Endodermal cell (in vitro differentiated cells): ENCODE results near the gene DPP10. TPM values are rescaled to one million over a fixed set of nuclear protein-coding genes. Genes with fewer than 3 reads are reported as not detected.
A peak's percentile ranks its signal among the peaks of the same experiment; 100 is the strongest.

Experiments used
- DNase-seq: peaks from one replicate; pipeline ENCODE4 v3.0.0-alpha.2; 2017
- H3K27ac ChIP-seq: 2 replicates; pipeline ENCODE4 v1.5.1; 2013; ENCODE audit warnings: mild to moderate bottlenecking, low read depth, low read length, moderate library complexity
- H3K27me3 ChIP-seq: 2 replicates; pipeline ENCODE4 v1.6.1; 2013; ENCODE audit warnings: mild to moderate bottlenecking, low read length, moderate library complexity; ENCODE audit not compliant: insufficient read depth, control insufficient read depth, poor library complexity, severe bottlenecking
- H3K36me3 ChIP-seq: 2 replicates; pipeline ENCODE4 v1.7.0; 2013; ENCODE audit warnings: mild to moderate bottlenecking, low read length, moderate library complexity; ENCODE audit not compliant: control insufficient read depth, insufficient read depth
- H3K4me1 ChIP-seq: one replicate; pipeline ENCODE4 v1.7.0; 2013; ENCODE audit warnings: low read length; ENCODE audit not compliant: control insufficient read depth, insufficient read depth
- H3K4me3 ChIP-seq: 2 replicates; pipeline ENCODE4 v1.5.1; 2013; ENCODE audit warnings: mild to moderate bottlenecking, low read length, moderate library complexity
- H3K9ac ChIP-seq: 2 replicates; pipeline ENCODE4 v1.6.1; 2013; ENCODE audit warnings: mild to moderate bottlenecking, low read length, moderate library complexity; ENCODE audit not compliant: poor library complexity, severe bottlenecking; ENCODE audit errors: extremely low read depth
- H3K9me3 ChIP-seq: 2 replicates; pipeline ENCODE4 v1.6.1; 2013; ENCODE audit warnings: mild to moderate bottlenecking, low read length, moderate library complexity; ENCODE audit not compliant: control insufficient read depth
- H3K27ac Mint-ChIP-seq: 2 replicates; pipeline ENCODE4 v1.8.0; 2020; ENCODE audit warnings: mixed read lengths
- H3K27me3 Mint-ChIP-seq: 2 replicates; pipeline ENCODE4 v1.8.0; 2021; ENCODE audit warnings: mild to moderate bottlenecking, mixed read lengths; ENCODE audit not compliant: insufficient read depth
- H3K36me3 Mint-ChIP-seq: 2 replicates; pipeline ENCODE4 v1.8.0; 2020; ENCODE audit warnings: low read depth, mixed read lengths
- H3K4me1 Mint-ChIP-seq: 2 replicates; pipeline ENCODE4 v1.8.0; 2020; ENCODE audit warnings: mixed read lengths
- H3K4me3 Mint-ChIP-seq: 2 replicates; pipeline ENCODE4 v1.8.0; 2020; ENCODE audit warnings: mild to moderate bottlenecking, moderate library complexity, mixed read lengths
- H3K9me3 Mint-ChIP-seq: 2 replicates; pipeline ENCODE4 v1.8.0; 2020; ENCODE audit warnings: mild to moderate bottlenecking, mixed read lengths
- WGBS, 2 experiments: methylation state at CpG; one replicate each; pipeline versions ENCODE4 v1.1.5 to v1.1.7; 2013; ENCODE audit warnings: missing lambda C conversion rate in 2 of 2, mixed read lengths in 1 of 2; ENCODE audit not compliant: insufficient coverage in 1 of 2, insufficient read length in 1 of 2; 5-methylcytosine and 5-hydroxymethylcytosine counted together
- total RNA-seq, 2 donors: library from RNA; stranded (reverse); fragmentation: NEBNext Ultra II Directional in 1 of 2; extraction: Animal tissue kit (Norgen Biotek cat#: 25700) in 1 of 2; gene quantifications; 2 replicates in 1 of 2; 3 replicates in 1 of 2; pipeline ENCODE4 v1.2.1, GENCODE V29; 2021
- TF ChIP-seq, protein P1 (sequence below): fragments of 200-600 bp; sonication (generic); conservative IDR thresholded peaks from 2 replicates; pipeline ENCODE4 v1.5.0; 2021; ENCODE audit warnings: antibody characterized with exemption, mild to moderate bottlenecking

Gene DPP10
- total RNA-seq, 2 donors from 2014 or later: 8.2 to 19.2 TPM

GRCh38 chr2:114577657-114578056 is 135.2 kb downstream of the DPP10 start:
- Histone ChIP-seq H3K36me3 (no peaks in the 10 kb centered on the region), H3K9ac (no peak overlapping the region), H3K27ac (no peak overlapping the region), H3K4me3 (no peak overlapping the region), H3K27me3 (no peaks in the 10 kb centered on the region), H3K9me3 (no peaks in the 10 kb centered on the region), H3K4me1 (no peaks in the 10 kb centered on the region)
- H3K4me1 Mint-ChIP-seq: peaks cover 5% of the 10 kb centered on the region
- DNase-seq: no peak
- no peak overlapping the region for H3K27ac Mint-ChIP-seq
- H3K36me3 Mint-ChIP-seq: no peaks in the 10 kb centered on the region
- TF ChIP-seq, protein P1, sequence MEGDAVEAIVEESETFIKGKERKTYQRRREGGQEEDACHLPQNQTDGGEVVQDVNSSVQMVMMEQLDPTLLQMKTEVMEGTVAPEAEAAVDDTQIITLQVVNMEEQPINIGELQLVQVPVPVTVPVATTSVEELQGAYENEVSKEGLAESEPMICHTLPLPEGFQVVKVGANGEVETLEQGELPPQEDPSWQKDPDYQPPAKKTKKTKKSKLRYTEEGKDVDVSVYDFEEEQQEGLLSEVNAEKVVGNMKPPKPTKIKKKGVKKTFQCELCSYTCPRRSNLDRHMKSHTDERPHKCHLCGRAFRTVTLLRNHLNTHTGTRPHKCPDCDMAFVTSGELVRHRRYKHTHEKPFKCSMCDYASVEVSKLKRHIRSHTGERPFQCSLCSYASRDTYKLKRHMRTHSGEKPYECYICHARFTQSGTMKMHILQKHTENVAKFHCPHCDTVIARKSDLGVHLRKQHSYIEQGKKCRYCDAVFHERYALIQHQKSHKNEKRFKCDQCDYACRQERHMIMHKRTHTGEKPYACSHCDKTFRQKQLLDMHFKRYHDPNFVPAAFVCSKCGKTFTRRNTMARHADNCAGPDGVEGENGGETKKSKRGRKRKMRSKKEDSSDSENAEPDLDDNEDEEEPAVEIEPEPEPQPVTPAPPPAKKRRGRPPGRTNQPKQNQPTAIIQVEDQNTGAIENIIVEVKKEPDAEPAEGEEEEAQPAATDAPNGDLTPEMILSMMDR: no peak
- H3K27me3 Mint-ChIP-seq: no peaks in the 10 kb centered on the region
- no peak overlapping the region for H3K4me3 Mint-ChIP-seq
- 92 to 96% methylated on average over 2 of the region's 2 CpGs for WGBS, 2 experiments
- no peaks in the 10 kb centered on the region for H3K9me3 Mint-ChIP-seq

DNA sequence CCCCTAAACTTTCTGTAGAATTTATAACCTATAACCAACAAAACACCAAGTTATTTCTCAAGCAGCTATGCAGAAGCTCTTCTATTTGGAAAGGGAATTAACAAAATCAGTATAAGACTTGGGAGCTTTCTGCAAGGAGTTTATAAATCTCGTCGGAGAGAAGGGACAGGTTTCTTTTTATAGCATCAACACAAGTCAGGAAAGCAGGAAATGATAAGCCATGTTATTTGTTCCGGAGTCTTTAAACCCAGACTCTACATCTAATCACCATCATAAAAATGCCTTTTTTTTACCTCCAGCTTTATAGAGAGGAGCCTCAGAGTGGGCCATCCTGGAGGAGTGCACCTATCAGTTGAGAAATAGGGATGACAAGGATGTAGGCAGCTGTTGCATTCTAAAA is 137.1 kb downstream of the DPP10 start:
- no peak overlapping the region for H3K9ac ChIP-seq
- no peaks in the 10 kb centered on the region for H3K27me3 ChIP-seq
- Mint-ChIP-seq H3K4me3 (no peak overlapping the region), H3K27ac (no peak overlapping the region), H3K27me3 (no peaks in the 10 kb centered on the region), H3K36me3 (no peaks in the 10 kb centered on the region), H3K9me3 (no peaks in the 10 kb centered on the region), H3K4me1 (peaks cover 5% of the 10 kb centered on the region)
- H3K27ac ChIP-seq: peak overlapping the region; percentile 61
- no peaks in the 10 kb centered on the region for H3K4me1 ChIP-seq
- H3K36me3 ChIP-seq: no peaks in the 10 kb centered on the region
- H3K4me3 ChIP-seq: no peak overlapping the region
- H3K9me3 ChIP-seq: no peaks in the 10 kb centered on the region
- WGBS, 2 experiments: 86 to 95% methylated on average over 2 to 3 of the region's 3 CpGs
- TF ChIP-seq, protein P1: no peak
- DNase-seq: no peak

GRCh38 chr2:114580691-114581090 is 138.2 kb downstream of the DPP10 start:
- Histone ChIP-seq H3K4me1 (no peaks in the 10 kb centered on the region), H3K9me3 (no peaks in the 10 kb centered on the region), H3K27me3 (no peaks in the 10 kb centered on the region), H3K27ac (no peak overlapping the region), H3K4me3 (no peak overlapping the region), H3K36me3 (no peaks in the 10 kb centered on the region), H3K9ac (no peak overlapping the region)
- no peak for DNase-seq
- Mint-ChIP-seq H3K36me3 (no peaks in the 10 kb centered on the region), H3K4me1 (peaks cover 5% of the 10 kb centered on the region), H3K4me3 (no peak overlapping the region), H3K27me3 (no peaks in the 10 kb centered on the region), H3K9me3 (no peaks in the 10 kb centered on the region), H3K27ac (no peak overlapping the region)
- TF ChIP-seq, protein P1: no peak
- 80 to 83% methylated on average over 4 to 6 of the region's 6 CpGs for WGBS, 2 experiments
